HG03060 (cell line): Measurements from ENCODE around the gene CLIP1.
"Not testable (repeated sequence)": the region's sequence is repeated elsewhere in the genome, so short reads cannot be mapped to it uniquely, and the experiment has no call there.

Experiments
- ATAC-seq: cut with Tn5 transposase; IDR thresholded peaks from one replicate; pipeline ENCODE4 v1.9.1; 2021; ENCODE audit warnings: low read depth, moderate number of reproducible peaks; ENCODE audit not compliant: unreplicated experiment

CLIP1 gene

DNA sequence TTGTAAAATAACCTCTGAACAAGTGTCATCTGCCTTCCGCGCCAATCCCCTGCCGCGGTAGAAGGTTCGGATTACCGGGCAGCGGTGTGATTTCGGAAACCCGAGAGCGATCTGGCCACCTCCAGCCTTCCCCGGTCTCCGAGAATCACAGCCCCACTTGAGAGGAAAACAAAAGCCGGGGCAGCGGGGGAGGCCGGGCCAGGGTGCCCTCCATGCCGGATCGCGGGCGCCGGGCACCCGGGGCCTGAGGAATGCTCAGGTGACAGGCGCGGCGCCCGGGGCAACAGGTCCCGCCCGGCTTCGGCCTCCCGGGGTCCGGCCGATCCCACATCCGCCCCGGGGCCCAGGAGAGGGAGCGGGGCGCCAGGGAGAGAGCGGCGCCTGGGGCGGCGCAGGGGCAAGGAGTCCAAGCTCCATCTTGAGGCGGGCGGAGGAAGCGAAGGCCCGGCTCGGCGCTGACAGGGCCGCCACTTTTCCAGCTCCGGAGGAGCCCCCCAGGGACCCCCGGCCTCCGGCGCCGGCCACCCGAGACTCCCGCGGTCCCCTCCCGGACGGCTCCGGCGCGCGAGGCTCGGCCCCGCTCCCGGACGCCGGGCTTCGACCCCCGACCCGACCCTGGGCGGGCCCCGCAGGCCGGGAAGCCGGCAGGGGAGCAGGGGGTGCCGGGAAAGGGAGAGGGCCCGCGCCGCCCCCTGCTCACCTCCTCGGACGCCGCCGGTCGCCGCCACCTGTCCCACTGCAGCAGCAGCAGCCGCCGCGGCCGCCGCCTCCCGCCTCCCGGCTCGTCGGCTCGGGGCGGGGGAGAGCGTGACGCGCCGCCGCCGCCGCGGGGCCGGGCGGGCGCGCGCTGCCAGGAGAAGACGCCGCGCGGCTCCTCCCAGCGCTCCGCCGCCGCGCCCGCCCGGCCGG, at the start of gene CLIP1:
Gene CLIP1, minus strand, starts transcription at position 849 of the 909 bp plus-strand sequence. CDS start 42,217 bp downstream, outside the sequence.
- ATAC-seq, result no peak

DNA sequence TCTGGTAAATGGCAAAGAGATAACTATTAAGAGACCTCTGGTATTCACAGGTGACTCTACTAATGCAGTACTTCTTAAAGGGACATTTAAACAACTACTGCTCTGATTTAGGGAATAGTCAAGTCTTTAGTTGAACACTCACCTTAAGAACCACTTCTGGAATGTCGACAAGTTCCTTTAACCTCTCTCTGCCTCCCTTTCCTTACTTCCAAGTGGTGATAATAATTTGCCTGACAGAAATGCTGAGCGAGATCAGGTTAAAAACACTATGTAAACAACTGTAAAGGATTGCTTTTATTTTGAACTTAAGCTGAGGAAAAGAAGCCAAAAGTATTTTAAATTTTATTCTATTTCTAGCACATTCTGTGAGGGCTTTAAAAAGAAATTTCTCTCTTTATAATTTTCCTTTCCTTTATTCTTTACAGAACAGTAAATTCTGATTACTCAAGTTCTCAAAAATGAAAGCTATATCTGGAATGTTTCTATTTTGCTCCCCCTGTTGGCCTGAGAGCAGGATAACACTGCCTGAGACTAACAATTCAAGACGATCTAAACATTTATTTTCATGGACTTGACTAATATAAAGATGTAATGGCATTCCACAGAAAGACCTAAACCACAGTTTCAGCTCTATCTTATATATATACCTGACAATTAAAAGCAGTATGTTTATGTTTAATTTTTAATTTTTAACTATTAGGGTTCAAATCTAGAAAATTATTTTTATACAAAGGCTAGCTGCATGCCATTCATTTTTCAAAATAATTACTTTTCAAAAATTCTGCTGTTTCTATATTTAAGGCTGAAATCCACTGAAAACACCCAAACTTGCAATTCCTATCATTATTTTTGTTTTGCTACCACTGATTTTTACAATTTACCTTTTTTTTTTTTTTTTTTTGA, 49.1 kb upstream of the CLIP1 start:
- no peak for ATAC-seq

DNA sequence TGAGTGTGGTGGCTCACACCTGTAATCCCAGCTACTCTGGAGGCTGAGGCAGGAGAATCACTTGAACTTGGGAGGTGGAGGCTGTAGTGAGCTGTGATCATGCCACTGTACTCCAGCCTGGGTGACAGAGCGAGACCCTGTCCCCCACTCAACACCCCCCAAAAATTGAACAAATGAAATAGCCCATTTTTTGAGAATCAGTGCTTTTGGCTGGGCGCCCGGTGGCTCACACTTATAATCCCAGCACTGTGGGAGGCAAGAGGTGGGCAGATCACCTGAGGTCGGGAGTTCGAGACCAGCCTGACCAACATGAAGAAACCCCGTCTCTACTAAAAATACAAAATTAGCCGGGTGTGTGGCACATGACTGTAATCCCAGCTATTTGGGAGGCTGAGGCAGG, 48.1 kb upstream of the CLIP1 start:
- ATAC-seq, result not testable (repeated sequence)

DNA sequence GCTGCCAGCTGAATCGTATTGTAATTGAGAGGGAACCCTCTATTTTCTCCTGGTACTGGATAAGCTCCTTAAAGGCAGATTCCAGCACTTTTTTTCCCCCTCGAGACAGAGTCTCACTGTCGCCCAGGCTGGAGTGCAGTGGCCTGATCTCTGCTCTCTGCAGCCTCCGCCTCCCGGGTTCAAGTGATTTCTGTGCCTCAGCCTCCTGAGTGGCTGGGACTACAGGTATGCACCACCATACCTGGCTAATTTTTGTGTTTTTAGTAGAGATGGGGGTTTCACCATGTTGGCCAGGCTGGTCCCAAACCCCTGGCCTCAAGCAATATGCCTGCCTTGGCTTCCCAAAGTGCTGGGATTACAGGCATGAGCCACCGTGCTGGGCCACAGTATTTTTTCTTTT, 47.4 kb upstream of the CLIP1 start:
- ATAC-seq, result not testable (repeated sequence)

DNA sequence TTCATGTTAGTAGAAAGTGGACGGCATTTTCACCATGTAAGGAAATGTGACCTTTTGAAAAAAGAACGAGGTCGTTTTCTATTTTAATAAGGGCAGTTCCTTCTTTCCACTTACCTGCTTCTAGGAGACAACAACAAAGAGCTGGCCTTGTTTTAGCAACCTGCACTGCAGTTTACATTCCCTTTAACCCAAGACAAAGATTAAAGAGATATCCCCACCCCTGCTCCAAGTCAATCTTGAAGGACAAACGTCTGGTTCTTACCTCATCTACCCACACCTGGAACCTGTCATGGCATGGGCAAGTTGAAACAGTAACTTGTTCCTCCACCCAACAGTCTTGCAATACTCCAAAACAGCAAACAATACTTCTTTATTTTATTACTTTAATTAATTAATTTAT, 45.5 kb upstream of the CLIP1 start:
- no peak for ATAC-seq

DNA sequence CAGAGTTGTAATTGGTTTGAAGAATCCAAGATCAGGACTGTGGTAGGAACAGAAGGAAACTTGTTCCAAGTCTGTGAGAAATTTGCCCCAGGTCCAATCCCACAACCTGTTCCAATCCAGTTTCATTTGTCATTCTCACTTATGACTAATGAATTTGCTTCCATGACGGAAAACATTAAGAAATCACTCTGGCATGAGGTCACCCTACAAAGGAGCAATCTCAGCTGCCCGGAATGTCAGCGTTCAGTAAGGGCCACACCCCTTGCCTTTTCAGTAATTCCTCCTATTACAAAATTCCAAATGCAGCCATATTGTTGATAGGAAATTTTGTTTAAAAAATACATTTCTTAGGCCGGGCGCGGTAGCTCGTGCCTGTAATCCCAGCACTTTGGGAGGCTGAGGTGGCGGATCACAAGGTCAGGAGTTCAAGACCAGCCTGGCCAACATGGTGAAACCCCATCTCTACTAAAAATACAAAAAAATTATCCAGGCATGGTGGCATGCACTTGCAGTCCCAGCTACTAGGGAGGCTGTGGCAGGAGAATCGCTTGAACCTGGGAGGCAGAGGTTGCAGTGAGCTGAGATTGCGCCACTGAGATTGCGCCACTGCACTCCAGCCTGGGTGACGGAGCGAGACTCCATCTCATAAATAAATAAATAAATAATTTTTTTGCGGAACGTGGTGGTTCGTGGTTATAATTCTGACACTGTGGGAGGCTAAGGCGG, 42.0 kb upstream of the CLIP1 start:
- ATAC-seq, result not testable (repeated sequence)

DNA sequence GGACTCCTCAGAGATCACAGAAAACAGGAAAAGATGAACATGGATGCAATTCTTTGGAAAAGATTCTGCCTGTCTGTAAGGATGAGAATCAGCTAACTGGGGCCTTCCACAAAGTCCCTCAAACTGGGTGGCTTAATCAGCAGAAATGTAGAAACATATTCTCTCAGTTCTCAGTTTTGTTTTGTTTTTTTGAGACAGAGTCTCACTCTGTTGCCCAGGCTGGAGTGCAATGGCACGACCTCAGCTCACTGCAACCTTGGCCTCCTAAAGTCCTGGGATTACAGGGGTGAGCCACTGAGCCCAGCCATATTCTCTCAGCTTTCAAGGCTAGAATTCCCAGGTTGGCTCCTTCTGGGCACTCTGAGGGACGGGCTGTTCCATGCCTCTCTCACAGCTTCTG, 38.2 kb upstream of the CLIP1 start:
- no peak for ATAC-seq

DNA sequence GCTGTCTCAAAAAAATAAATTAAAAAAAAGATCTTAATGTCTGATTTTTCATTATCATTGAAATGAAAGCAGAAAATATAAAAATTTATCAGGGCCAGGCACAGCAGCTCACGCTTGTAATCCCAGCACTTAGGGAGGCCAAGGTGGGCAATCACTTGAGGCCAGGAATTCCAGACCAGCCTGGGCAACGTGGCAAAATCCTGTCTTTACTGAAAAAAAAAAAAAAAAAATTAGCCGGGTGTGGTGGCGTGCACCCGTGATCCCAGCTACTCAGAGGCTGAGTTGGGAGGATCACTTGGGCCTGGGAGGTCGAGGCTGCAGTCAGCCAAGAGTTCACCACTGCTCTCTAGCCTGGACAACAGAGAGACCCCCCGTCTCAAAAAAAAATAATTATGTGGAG, 37.6 kb upstream of the CLIP1 start:
- ATAC-seq, result no peak

DNA sequence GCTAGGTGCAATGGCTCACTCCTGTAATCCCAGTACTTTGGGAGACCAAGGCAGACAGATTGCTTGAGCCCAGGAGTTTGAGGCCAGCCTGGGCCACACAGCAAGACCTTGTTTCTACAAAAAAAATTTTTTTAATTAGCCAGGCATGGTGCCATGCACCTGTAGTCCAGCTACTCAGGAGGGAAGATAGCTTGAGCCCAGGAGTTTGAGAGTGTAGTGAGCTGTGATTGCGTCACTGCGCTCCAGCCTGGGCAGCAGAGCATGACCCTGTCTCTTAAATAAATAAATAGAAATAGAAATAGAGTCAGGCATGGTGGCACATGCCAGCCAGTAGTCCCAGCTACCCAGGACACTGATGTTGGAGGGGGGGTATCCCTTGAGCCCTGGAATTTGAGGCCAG, 36.7 kb upstream of the CLIP1 start:
- no peak for ATAC-seq

DNA sequence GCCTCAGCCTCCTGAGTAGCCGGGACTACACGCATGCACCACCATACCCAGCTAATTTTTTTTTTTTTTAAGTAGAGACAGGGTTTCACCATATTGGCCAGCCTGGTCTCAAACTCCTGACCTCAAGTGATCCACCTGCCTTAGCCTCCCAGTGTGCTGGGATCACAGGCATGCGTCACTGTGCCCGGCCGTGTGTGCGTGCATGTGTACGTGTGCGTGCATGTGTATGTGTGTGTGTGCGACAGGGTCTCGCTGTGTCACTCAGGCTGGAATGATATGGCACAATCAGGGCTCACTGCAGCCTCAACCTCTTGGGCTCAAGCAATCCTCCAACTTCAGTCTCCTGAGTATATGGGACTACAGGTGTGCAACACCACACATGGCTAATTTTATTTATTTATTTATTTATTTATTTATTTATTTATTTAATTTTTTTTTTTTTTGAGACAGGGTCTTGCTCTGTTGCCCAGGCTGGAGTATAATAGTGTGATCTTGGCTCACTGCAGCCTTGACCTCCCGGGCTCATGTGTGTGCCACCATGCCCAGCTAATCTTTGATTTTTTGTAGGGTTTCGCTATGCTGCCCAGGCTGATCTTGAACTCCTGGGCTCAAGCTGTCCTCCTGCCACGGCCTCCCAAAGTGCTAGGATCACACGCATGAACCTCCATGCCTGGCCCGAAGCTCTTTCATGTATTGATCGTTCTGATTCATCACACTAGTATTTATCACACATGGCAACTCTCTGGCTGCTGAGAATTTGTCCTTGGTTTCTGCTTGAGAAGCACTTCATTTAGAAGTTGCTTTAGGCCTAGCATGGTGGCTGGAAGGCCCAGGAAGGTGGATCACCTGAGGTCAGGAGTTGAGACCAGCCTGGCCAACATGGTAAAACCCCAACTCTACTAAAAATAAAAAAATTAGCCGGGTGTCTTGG, 35.9 kb upstream of the CLIP1 start:
- no peak for ATAC-seq

DNA sequence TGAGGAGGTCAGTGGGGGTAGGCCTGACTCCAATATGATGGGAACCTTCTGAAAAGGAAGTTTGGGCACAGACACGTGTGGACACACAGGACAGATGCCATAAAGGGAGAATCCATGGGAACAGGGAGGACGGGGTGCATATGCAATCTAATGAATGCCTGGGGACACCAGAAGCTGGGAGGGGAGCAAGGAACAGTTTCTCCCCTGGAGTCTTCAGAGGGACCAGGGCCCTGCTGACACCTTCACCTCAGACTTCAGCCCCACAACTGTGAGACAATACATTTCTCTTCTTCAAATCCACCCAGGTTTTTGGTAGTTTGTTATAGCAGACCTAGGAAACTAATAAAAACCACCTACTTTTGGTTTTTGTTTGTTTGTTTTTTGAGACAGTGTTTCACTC, 35.2 kb upstream of the CLIP1 start:
- ATAC-seq, result no peak

DNA sequence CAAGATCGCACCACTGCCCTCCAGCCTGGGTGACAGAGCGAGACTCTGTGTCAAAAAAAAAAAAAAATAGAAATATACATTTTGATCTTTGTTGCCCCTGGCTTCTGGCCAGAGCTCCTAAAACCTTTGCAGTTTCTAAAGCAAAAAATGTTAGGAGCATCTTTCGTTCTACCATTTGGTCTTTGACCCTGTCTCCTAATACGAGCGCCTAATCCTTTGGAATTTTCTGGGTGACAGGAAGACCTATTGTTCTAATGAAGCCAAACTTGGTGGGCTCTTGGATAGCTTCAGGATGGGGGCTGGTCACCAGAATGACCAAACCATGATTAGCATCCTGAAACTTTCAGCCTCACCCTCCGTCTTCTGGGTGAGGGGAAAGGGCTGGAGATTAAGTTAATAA, 32.3 kb upstream of the CLIP1 start:
- no peak for ATAC-seq

DNA sequence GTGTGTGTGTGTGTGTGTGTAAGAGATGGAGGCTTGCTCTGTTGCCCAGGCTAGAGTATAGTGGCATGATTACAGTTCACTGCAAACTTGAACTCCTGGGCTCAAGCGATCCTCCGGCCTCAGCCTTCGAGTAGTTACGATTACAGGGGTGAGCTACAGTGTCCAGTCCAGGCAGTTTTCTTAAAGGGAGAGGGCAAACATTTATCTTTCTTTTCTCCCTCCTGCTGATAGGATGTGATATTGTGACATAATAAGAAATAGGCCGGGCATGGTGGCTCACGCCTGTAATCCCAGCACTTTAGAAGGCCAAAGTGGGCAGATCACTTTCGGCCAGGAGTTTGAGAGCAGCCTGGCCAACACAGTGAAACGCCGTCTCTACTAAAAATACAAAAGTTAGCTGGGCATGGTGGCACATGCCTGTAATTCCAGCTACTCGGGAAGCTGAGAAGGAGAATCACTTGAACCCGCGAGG, 31.8 kb upstream of the CLIP1 start:
- ATAC-seq, result no peak

DNA sequence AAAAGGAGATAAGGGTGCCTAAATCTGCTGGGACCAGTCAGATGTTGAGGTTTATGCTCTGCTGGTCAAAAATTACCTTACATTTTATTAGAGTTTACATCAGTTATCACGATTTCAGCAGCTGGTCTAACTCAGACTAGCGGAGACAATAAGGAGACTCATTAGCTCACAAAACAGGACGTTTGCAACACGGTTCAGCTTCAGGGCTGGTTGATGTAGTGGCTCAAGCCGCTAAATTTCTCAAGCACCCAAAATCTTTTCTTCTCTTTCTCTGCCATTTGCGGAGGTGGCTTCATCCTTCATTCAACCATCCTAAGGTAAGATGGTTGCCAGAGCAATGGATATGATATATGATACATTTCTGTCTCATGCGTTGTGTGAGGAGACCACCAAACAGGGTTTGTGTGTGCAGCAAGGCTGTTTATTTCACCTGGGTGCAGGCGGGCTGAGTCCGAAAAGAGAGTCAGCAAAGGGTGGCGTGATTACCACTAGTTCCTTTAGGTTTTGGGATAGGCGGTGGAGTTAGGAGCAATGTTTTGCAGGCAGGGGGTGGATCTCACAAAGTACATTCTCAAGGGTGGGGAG, 30.3 kb upstream of the CLIP1 start:
- no peak for ATAC-seq

DNA sequence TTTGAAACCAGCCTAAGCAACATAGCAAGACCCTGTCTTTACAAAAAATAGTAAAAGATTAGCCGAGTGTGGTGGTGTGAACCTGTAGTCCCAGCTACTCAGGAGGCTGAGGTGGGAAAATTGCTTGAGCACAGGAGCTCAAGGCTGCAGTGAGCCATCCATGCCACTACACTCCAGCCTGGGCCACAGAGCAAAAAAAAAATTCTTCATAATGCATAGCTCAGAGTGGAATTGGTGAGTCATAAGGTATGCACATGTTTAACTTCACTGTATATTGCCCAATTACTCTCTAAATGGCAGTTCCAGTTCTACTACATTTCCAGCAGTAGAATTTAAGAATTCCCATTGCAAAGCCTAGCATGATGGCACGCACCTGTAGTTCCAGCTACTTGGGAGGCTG, 26.8 kb upstream of the CLIP1 start:
- ATAC-seq, result no peak

DNA sequence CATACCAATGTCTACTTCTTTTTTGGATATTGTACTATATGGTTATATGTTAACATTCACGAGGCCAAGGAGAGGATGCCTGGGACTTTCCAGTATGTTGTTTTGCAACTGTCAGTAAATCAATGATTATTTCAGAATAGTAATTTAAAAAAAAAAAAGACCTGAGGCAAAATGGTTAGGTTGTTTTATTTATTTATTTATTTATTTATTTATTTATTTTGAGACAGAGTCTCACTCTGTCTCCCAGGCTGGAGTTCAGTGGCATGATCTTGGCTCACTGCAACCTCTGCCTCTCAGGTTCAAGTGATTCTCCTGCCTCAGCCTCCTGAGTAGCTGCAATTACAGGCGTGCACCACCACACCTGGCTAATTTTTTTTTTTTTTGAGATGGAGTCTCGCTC, 25.4 kb upstream of the CLIP1 start:
- not testable (repeated sequence) for ATAC-seq

DNA sequence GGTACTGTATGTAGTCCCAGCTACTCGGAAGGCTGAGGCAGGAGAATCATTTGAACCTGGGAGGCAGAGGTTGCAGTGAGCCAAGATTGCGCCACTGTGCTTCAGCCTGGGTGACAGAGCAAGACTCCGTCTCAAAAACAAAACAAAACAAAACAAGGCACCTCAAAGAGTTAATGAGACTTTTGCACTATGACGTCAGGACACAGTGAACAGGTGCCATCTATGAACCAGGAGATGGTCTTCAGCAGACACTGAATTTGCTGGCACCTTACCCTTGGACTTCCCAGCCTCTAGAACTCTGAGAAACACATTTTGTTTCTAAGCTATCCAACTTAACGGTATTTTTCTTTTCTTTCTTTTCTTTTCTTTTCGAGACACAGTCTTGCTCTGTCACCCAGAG, 23.9 kb upstream of the CLIP1 start:
- ATAC-seq, result not testable (repeated sequence)

DNA sequence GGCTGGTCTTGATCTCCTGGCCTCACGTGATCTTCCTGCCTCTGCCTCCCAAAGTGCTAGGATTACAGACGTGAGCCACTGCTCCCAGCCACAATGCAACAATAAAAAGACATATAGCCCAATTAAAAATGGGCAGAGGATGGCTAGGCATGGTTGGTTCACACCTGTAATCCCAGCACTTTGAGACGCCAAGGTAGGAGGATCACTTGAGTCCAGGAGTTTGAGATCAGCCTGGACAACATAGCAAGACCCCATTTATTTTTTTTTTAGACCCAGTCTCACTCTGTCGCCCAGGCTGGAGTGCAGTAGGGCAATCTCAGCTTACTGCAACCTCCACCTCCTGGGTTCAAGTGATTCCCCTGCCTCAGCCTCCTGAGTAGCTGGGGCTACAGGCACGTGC, 21.6 kb upstream of the CLIP1 start:
- not testable (repeated sequence) for ATAC-seq

DNA sequence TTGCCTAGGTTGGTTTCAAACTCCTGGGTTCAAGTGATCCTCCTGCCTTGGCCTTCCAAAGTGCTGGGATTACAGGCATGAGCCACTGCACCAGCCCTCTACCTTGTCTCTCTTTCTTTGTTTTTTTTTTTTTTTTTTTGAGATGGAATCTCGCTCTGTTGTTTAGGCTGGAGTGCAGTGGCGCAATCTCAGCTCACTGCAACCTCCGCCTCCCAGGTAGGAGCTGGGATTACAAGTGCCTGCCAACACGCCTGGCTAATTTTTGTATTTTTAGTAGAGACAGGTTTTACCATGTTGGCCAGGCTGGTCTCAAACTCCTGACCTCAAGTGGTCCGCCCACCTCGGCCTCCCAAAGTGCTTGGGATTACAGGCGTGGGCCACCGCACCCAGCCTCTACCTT, 16.4 kb upstream of the CLIP1 start:
- ATAC-seq, result not testable (repeated sequence)
